Measurements from ENCODE around the gene ZCCHC24.

The ZCCHC24 gene

DNA sequence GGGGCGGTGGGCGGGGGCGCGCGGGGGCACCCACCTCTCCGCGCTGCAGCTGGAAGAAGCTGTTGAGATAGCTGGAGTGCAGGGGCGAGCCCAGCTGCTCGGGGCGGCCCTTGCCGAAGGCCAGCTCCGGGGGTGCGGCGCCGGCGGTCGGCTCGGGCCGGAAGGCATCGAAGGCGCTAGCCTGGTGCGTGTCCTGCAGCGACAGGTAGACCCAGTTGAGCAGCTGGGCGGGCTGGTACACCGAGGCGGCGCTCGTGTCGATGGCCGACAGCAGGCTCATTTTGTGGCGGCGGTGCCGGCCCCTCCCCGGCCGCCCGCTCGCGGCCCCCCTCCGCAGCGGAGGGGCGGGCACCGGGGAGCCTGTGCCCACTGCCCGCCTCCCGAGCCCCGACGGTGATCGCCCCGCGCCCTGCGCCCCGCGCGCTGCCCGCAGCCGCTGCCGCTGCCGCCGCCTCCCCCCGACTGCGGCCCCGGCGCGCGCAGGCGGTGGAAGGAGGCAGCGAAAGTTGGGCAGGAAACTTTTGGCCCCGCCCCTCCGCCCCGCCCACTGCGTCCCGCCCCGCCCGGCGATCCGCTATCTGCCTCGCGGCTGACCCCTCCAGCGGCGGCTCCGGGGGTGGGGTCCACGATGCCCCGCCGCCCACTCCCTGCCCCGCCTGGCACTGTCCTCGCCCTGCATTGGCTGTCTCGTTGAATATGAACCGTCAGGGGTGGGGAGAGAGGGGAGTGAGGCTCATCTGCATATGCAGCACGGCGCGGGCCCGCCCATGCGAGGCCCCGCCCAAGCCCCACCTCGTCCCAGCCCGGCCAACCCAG is at the start of gene ZCCHC24:
ZCCHC24 (minus strand) TSS at position 464 of the 816 bp plus-strand sequence; CDS start at position 280, 184 bp downstream.
- Histone ChIP-seq H3K36me3 (ENCODE audit: control insufficient read depth, insufficient read depth, low read length) (no peaks in the 10 kb centered on the region), H3K4me3 (ENCODE audit: low read length) (peak within 1 kb of the TSS; percentile 74), H3K9ac (ENCODE audit: low read length) (peak within 1 kb of the TSS; percentile 69), H3K9me3 (ENCODE audit: control insufficient read depth, low read length) (no peaks in the 10 kb centered on the region), H3K4me1 (ENCODE audit: control insufficient read depth, insufficient read depth, low read length) (peaks cover 44% of the 10 kb centered on the region), H3K27me3 (ENCODE audit: control insufficient read depth, insufficient read depth, low read length) (no peaks in the 10 kb centered on the region)

DNA sequence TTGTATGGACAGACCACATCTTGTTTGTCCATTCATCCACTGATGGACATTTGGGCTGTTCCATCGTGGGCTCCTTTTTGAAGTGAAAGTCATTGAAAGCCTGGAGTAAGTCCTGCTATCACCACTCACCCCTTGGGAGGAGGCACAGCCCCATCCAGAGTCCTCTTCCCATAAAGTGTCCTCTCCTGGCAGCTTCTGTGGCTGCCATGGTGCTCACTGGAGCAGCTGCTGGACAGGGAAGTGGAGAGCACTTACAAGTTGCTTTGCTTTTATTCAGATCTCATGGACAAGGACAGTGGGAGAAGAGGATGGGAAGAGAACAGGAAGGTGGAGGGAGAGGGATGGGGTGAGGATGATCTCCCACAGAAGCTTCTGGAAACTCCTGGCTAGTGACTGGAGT is 48.4 kb upstream of the ZCCHC24 start:
- Histone ChIP-seq H3K36me3 (ENCODE audit: control insufficient read depth, insufficient read depth, low read length) (no peaks in the 10 kb centered on the region), H3K4me3 (ENCODE audit: low read length) (no peak overlapping the region), H3K9ac (ENCODE audit: low read length) (no peak overlapping the region), H3K27me3 (ENCODE audit: control insufficient read depth, insufficient read depth, low read length) (peaks cover 5% of the 10 kb centered on the region), H3K9me3 (ENCODE audit: control insufficient read depth, low read length) (no peaks in the 10 kb centered on the region), H3K4me1 (ENCODE audit: control insufficient read depth, insufficient read depth, low read length) (peaks cover 13% of the 10 kb centered on the region)

GRCh38 chr10:79492839-79493238 is 47.4 kb upstream of the ZCCHC24 start:
- no peaks in the 10 kb centered on the region for H3K36me3 ChIP-seq (ENCODE audit: control insufficient read depth, insufficient read depth, low read length)
- peaks cover 18% of the 10 kb centered on the region for H3K4me1 ChIP-seq (ENCODE audit: control insufficient read depth, insufficient read depth, low read length)
- no peak overlapping the region for H3K9ac ChIP-seq (ENCODE audit: low read length)
- peaks cover 5% of the 10 kb centered on the region for H3K27me3 ChIP-seq (ENCODE audit: control insufficient read depth, insufficient read depth, low read length)
- no peak overlapping the region for H3K4me3 ChIP-seq (ENCODE audit: low read length)
- H3K9me3 ChIP-seq (ENCODE audit: control insufficient read depth, low read length): no peaks in the 10 kb centered on the region

DNA sequence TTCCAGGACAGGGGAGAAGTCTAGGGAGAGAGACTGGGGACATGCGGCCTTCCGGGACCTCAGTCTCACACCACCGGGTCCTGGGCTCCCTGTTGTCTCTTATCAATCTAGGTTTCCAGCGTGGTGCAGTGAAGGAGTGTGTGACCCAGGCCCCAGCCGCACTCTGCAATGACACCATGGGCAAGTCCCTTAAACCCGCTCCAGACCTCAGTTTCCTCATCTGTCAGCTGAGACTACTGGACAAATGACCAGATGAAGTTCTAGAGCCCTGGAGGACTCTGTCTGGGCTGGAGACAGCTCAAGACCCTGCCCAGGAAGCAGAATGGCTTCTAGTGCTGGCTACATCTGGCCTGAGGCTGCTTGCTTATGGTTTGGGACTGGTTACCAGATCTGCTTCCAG is 46.8 kb upstream of the ZCCHC24 start:
- Histone ChIP-seq H3K4me3 (ENCODE audit: low read length) (no peak overlapping the region), H3K9ac (ENCODE audit: low read length) (no peak overlapping the region), H3K4me1 (ENCODE audit: control insufficient read depth, insufficient read depth, low read length) (peaks cover 18% of the 10 kb centered on the region), H3K27me3 (ENCODE audit: control insufficient read depth, insufficient read depth, low read length) (peaks cover 5% of the 10 kb centered on the region), H3K9me3 (ENCODE audit: control insufficient read depth, low read length) (no peaks in the 10 kb centered on the region), H3K36me3 (ENCODE audit: control insufficient read depth, insufficient read depth, low read length) (no peaks in the 10 kb centered on the region)

DNA sequence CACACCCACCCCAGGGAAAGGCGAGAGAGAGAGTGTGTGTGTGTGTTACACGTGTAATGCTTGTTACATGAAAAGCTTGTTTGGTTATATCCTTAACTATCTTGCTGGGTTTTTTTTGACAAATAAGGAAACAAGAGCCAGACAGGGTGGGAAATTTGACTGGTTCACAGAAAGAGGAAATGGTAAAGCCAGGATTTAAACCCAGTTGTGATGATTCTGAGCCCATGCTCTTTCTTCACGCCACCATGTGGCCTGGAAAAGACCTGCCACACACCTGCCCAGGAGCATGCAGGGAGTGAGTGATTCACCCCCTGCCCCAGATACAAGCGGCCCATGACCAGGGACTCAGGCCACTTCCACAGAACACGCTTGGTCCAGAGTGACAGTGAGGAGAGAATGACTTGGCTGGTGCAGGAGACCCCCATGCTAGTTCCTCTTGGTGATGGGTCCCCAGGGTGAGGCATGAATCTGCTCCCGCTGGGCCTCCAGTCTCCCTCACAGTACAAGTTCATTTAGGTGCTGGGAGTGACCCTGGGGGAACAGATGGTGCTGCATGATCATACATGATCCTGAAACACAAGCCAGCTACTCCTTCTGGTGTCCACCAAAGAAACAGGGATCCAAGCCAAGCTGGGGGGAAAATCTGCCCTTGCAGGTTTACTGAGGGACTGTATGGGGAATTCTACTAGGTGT is 45.9 kb upstream of the ZCCHC24 start:
- peaks cover 18% of the 10 kb centered on the region for H3K4me1 ChIP-seq (ENCODE audit: control insufficient read depth, insufficient read depth, low read length)
- no peaks in the 10 kb centered on the region for H3K9me3 ChIP-seq (ENCODE audit: control insufficient read depth, low read length)
- no peak overlapping the region for H3K9ac ChIP-seq (ENCODE audit: low read length)
- H3K27me3 ChIP-seq (ENCODE audit: control insufficient read depth, insufficient read depth, low read length): no peaks in the 10 kb centered on the region
- H3K4me3 ChIP-seq (ENCODE audit: low read length): no peak overlapping the region
- no peaks in the 10 kb centered on the region for H3K36me3 ChIP-seq (ENCODE audit: control insufficient read depth, insufficient read depth, low read length)

DNA sequence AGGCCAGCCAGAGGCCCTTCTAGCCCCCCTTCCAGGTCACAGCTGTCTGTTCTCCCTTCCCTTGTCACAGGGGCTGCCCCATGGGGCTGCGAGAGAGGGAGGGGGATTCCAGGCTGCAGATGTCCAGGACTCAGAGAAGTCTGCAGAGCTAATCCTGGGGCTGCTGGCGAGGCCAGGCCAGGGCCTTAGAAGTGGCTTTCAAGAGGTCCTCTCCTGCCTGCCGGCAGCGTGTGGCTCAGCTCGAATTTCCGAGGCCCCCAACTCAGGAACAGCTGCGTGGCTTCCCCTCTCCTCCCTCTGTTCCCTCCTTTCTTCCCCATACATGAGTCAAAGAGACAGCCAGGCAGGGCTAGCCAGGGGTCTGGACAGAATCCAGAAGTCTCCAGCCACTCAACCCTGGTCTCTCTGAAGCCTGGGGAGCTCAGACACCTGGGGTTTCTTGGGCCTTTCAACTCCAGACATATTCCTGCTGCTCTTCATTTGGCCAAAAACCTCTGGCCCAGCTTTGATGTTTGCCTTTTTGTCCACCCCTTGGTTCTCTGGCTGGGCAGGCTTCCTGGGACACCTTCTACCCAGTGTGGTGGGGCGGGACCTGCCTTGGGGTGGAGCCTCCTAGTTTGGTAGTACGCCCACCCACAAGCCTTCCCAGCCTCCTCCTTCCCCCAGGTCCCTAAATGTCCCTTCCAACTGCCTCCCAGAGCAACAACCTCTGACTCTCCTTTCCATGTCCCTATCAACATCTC is 45.1 kb upstream of the ZCCHC24 start:
- H3K36me3 ChIP-seq (ENCODE audit: control insufficient read depth, insufficient read depth, low read length): no peaks in the 10 kb centered on the region
- no peaks in the 10 kb centered on the region for H3K9me3 ChIP-seq (ENCODE audit: control insufficient read depth, low read length)
- no peaks in the 10 kb centered on the region for H3K27me3 ChIP-seq (ENCODE audit: control insufficient read depth, insufficient read depth, low read length)
- H3K9ac ChIP-seq (ENCODE audit: low read length): no peak overlapping the region
- H3K4me1 ChIP-seq (ENCODE audit: control insufficient read depth, insufficient read depth, low read length): peaks cover 18% of the 10 kb centered on the region
- no peak overlapping the region for H3K4me3 ChIP-seq (ENCODE audit: low read length)

DNA sequence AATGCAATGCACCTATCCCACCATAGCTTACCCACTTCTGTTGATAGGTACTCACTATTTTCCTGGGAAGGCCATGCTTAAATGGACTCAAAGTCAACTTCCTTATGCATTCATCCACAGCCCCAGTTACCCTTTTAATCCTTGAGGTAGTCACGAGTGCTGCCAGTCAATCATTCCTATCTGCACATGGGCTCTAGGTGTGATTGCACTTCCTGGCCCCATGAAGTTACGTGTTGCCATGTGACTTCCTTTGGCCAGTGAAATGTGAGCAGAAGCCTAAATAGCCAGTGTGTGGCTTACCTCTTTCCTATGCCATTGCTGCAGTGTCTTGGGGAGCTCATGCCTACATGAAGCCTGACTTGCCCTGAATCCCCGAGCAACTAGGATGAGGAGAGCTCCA is 43.4 kb upstream of the ZCCHC24 start:
- Histone ChIP-seq H3K4me3 (ENCODE audit: low read length) (no peak overlapping the region), H3K9ac (ENCODE audit: low read length) (no peak overlapping the region), H3K27me3 (ENCODE audit: control insufficient read depth, insufficient read depth, low read length) (no peaks in the 10 kb centered on the region), H3K9me3 (ENCODE audit: control insufficient read depth, low read length) (no peaks in the 10 kb centered on the region), H3K4me1 (ENCODE audit: control insufficient read depth, insufficient read depth, low read length) (peaks cover 18% of the 10 kb centered on the region), H3K36me3 (ENCODE audit: control insufficient read depth, insufficient read depth, low read length) (no peaks in the 10 kb centered on the region)

- Histone ChIP-seq H3K27me3 (ENCODE audit: control insufficient read depth, insufficient read depth, low read length) (no peaks in the 10 kb centered on the region), H3K4me1 (ENCODE audit: control insufficient read depth, insufficient read depth, low read length) (peaks cover 18% of the 10 kb centered on the region), H3K9ac (ENCODE audit: low read length) (no peak overlapping the region), H3K9me3 (ENCODE audit: control insufficient read depth, low read length) (no peaks in the 10 kb centered on the region), H3K4me3 (ENCODE audit: low read length) (no peak overlapping the region), H3K36me3 (ENCODE audit: control insufficient read depth, insufficient read depth, low read length) (no peaks in the 10 kb centered on the region)
Observed at GRCh38 chr10:79488336-79488735, 42.9 kb upstream of the ZCCHC24 start.

- H3K9me3 ChIP-seq (ENCODE audit: control insufficient read depth, low read length): no peaks in the 10 kb centered on the region
- no peak overlapping the region for H3K4me3 ChIP-seq (ENCODE audit: low read length)
- H3K9ac ChIP-seq (ENCODE audit: low read length): no peak overlapping the region
- peaks cover 18% of the 10 kb centered on the region for H3K4me1 ChIP-seq (ENCODE audit: control insufficient read depth, insufficient read depth, low read length)
- H3K36me3 ChIP-seq (ENCODE audit: control insufficient read depth, insufficient read depth, low read length): no peaks in the 10 kb centered on the region
- no peaks in the 10 kb centered on the region for H3K27me3 ChIP-seq (ENCODE audit: control insufficient read depth, insufficient read depth, low read length)
Observed at GRCh38 chr10:79487296-79488194, 42.1 kb upstream of the ZCCHC24 start.

DNA sequence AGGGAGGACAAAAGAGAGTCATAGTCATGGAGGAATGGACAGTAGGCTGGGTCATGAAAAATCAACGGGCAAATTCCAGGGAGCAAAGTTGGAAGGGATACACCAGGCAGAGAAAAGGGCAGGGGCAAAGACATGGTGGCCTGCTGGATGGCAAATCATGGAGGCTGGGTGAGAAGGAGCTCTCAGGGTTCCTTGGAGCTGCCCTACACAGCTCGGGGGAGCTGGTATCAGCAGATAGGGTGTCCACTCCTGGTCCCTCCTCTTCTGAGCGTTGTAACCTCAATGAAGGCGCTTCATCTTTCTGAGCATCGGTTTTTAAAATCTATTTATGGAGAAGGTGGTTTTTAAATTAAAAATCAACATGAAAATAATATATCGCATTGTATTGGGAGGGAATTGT is 39.1 kb upstream of the ZCCHC24 start:
- Histone ChIP-seq H3K27me3 (ENCODE audit: control insufficient read depth, insufficient read depth, low read length) (no peaks in the 10 kb centered on the region), H3K9me3 (ENCODE audit: control insufficient read depth, low read length) (no peaks in the 10 kb centered on the region), H3K4me3 (ENCODE audit: low read length) (no peak overlapping the region), H3K9ac (ENCODE audit: low read length) (no peak overlapping the region), H3K4me1 (ENCODE audit: control insufficient read depth, insufficient read depth, low read length) (peaks cover 7% of the 10 kb centered on the region), H3K36me3 (ENCODE audit: control insufficient read depth, insufficient read depth, low read length) (no peaks in the 10 kb centered on the region)

GRCh38 chr10:79483948-79484347 is 38.5 kb upstream of the ZCCHC24 start:
- Histone ChIP-seq H3K4me3 (ENCODE audit: low read length) (no peak overlapping the region), H3K36me3 (ENCODE audit: control insufficient read depth, insufficient read depth, low read length) (no peaks in the 10 kb centered on the region), H3K9me3 (ENCODE audit: control insufficient read depth, low read length) (no peaks in the 10 kb centered on the region), H3K9ac (ENCODE audit: low read length) (no peak overlapping the region), H3K4me1 (ENCODE audit: control insufficient read depth, insufficient read depth, low read length) (peaks cover 7% of the 10 kb centered on the region), H3K27me3 (ENCODE audit: control insufficient read depth, insufficient read depth, low read length) (no peaks in the 10 kb centered on the region)
